K562 (cell line): ENCODE results near the gene GSDME.

Experiments
- ARID4B ChIP-seq: sonication (generic); formaldehyde crosslinking; IDR thresholded peaks from 2 replicates; pipeline ENCODE4 v1.8.0; 2022; ENCODE audit warnings: mild to moderate bottlenecking, missing genetic modification reagents
- CREB1 ChIP-seq, 2 experiments: sonication (generic) in 1 of 2; formaldehyde crosslinking in 1 of 2; IDR thresholded peaks; 2 replicates each; pipeline versions ENCODE4 v1.6.1 to v1.8.0; 2012 to 2022; ENCODE audit warnings: inconsistent platforms in 1 of 2, mild to moderate bottlenecking in 1 of 2, missing genetic modification reagents in 1 of 2, moderate library complexity in 1 of 2
- NFIC ChIP-seq: fragments of 450-650 bp; IDR thresholded peaks from 2 replicates; pipeline ENCODE4 v1.6.1; 2017; ENCODE audit warnings: mild to moderate bottlenecking, inconsistent platforms
- RNF2 ChIP-seq: sonication (generic); IDR thresholded peaks from 2 replicates; pipeline ENCODE4 v1.6.1; 2016
- SETDB1 ChIP-seq: IDR thresholded peaks from one replicate; pipeline ENCODE4 v1.6.1; 2012; ENCODE audit warnings: low read length, control low read depth, inconsistent platforms
- ZKSCAN1 ChIP-seq: fragments of 150-350 bp; IDR thresholded peaks from 2 replicates; pipeline ENCODE4 v1.6.1; 2016; ENCODE audit warnings: low read depth, low read length

- TF ChIP-seq CREB1 (IDR thresholded peaks at IDR 0.05) (no peak), CREB1 (CRISPR knock-in tag; IDR thresholded peaks at IDR 0.05) (0 out of 2 replicates have a peak, but pooled peaks have one; percentile 53), SETDB1 (no peak), ZKSCAN1 (no peak), NFIC (no peak), RNF2 (no peak), ARID4B (no peak)
Measured at GRCh38 chr7:24715661-24716479, 41.4 kb downstream of the GSDME start.
